ENCODE data around the gene PAX7. TPM values are rescaled to one million over a fixed set of nuclear protein-coding genes. Genes with fewer than 3 reads are reported as not detected.

Gene PAX7
- total RNA-seq, 1 experiment from 2014 or later: not detected

GRCh38 chr1:18789246-18789645 is 158.6 kb downstream of the PAX7 start:
- H3K36me3 Mint-ChIP-seq (ENCODE audit: insufficient read depth, unreplicated experiment): no peaks in the 10 kb centered on the region
- no peaks in the 10 kb centered on the region for H3K9me3 Mint-ChIP-seq (ENCODE audit: unreplicated experiment)
- peaks cover 53% of the 10 kb centered on the region for H3K27me3 Mint-ChIP-seq (ENCODE audit: insufficient read depth, unreplicated experiment)
- POLR2A ChIA-PET: interaction anchor here (1.4 kb wide), 1 partner anchor 10 kb away, joined by 3 read pairs; no protein-coding TSS in a partner anchor
- no peak for DNase-seq (ENCODE audit: unreplicated experiment)
- TF ChIP-seq, protein P1, sequence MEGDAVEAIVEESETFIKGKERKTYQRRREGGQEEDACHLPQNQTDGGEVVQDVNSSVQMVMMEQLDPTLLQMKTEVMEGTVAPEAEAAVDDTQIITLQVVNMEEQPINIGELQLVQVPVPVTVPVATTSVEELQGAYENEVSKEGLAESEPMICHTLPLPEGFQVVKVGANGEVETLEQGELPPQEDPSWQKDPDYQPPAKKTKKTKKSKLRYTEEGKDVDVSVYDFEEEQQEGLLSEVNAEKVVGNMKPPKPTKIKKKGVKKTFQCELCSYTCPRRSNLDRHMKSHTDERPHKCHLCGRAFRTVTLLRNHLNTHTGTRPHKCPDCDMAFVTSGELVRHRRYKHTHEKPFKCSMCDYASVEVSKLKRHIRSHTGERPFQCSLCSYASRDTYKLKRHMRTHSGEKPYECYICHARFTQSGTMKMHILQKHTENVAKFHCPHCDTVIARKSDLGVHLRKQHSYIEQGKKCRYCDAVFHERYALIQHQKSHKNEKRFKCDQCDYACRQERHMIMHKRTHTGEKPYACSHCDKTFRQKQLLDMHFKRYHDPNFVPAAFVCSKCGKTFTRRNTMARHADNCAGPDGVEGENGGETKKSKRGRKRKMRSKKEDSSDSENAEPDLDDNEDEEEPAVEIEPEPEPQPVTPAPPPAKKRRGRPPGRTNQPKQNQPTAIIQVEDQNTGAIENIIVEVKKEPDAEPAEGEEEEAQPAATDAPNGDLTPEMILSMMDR (IDR thresholded peaks at IDR 0.05; ENCODE audit: unreplicated experiment): no peak
- no peaks in the 10 kb centered on the region for H3K4me1 Mint-ChIP-seq (ENCODE audit: insufficient read depth, unreplicated experiment)
- intact Hi-C loops (cut with micrococcal nuclease): no loop called here
- CTCF ChIA-PET: no interaction called here
- no TSS peak for BruUV-seq (replicated peaks)
- H3K4me3 Mint-ChIP-seq (ENCODE audit: unreplicated experiment): no peak overlapping the region
- no peak overlapping the region for H3K27ac Mint-ChIP-seq (ENCODE audit: low read depth, unreplicated experiment)

DNA sequence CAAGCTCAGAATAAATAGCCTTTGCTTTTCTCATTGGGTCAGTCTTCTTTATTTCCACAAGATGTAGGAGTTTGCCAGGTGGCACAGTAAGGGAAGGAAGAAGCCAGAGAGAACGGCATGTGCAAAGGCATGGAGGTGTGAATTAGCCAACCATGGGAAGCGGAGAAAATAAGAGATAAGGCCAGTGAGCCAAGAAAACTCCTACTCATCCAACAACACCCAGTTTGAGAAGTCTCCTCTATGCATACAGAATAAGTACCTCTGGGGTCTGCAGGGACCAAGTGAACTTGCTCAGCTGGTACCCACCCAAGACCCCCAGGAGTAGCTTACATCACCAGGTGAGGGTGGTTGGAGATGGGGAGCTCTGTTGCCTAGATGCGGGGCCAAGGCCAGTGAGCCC is 162.1 kb downstream of the PAX7 start:
- no peak for DNase-seq (ENCODE audit: unreplicated experiment)
- TF ChIP-seq, protein P1 (IDR thresholded peaks at IDR 0.05; ENCODE audit: unreplicated experiment): no peak
- Mint-ChIP-seq H3K27me3 (ENCODE audit: insufficient read depth, unreplicated experiment) (peaks cover 76% of the 10 kb centered on the region), H3K4me3 (ENCODE audit: unreplicated experiment) (no peak overlapping the region), H3K27ac (ENCODE audit: low read depth, unreplicated experiment) (no peak overlapping the region), H3K4me1 (ENCODE audit: insufficient read depth, unreplicated experiment) (peaks cover 5% of the 10 kb centered on the region), H3K36me3 (ENCODE audit: insufficient read depth, unreplicated experiment) (no peaks in the 10 kb centered on the region), H3K9me3 (ENCODE audit: unreplicated experiment) (no peaks in the 10 kb centered on the region)
- no TSS peak for BruUV-seq (replicated peaks)
- ChIA-PET CTCF (interaction anchor here (0.6 to 1.1 kb wide), 2 partner anchors 10 to 194 kb away, joined by 3 to 4 read pairs; no protein-coding TSS in a partner anchor), POLR2A (no interaction called here)
- intact Hi-C loops (cut with micrococcal nuclease): no loop called here

- Mint-ChIP-seq H3K27me3 (ENCODE audit: insufficient read depth, unreplicated experiment) (peaks cover 76% of the 10 kb centered on the region), H3K27ac (ENCODE audit: low read depth, unreplicated experiment) (no peak overlapping the region), H3K4me1 (ENCODE audit: insufficient read depth, unreplicated experiment) (peaks cover 5% of the 10 kb centered on the region), H3K4me3 (ENCODE audit: unreplicated experiment) (no peak overlapping the region), H3K9me3 (ENCODE audit: unreplicated experiment) (no peaks in the 10 kb centered on the region), H3K36me3 (ENCODE audit: insufficient read depth, unreplicated experiment) (no peaks in the 10 kb centered on the region)
- BruUV-seq (replicated peaks): no TSS peak
- ChIA-PET POLR2A (no interaction called here), CTCF (interaction anchor here (0.6 to 0.7 kb wide), 2 partner anchors 10 to 79 kb away, joined by 4 read pairs; no protein-coding TSS in a partner anchor)
- TF ChIP-seq, protein P1 (IDR thresholded peaks at IDR 0.05; ENCODE audit: unreplicated experiment): no peak
- DNase-seq (ENCODE audit: unreplicated experiment): no peak
- intact Hi-C loops (cut with micrococcal nuclease): no loop called here
Observed at GRCh38 chr1:18793164-18793563, 162.5 kb downstream of the PAX7 start.

- intact Hi-C loops (cut with micrococcal nuclease): no loop called here
- Mint-ChIP-seq H3K4me1 (ENCODE audit: insufficient read depth, unreplicated experiment) (peaks cover 5% of the 10 kb centered on the region), H3K36me3 (ENCODE audit: insufficient read depth, unreplicated experiment) (no peaks in the 10 kb centered on the region), H3K27me3 (ENCODE audit: insufficient read depth, unreplicated experiment) (peaks cover 76% of the 10 kb centered on the region), H3K27ac (ENCODE audit: low read depth, unreplicated experiment) (no peak overlapping the region), H3K9me3 (ENCODE audit: unreplicated experiment) (no peaks in the 10 kb centered on the region), H3K4me3 (ENCODE audit: unreplicated experiment) (no peak overlapping the region)
- ChIA-PET POLR2A (no interaction called here), CTCF (interaction anchor here (0.6 kb wide), 2 partner anchors 197 to 494 kb away, joined by 3 to 4 read pairs; no protein-coding TSS in a partner anchor)
- no TSS peak for BruUV-seq (replicated peaks)
- DNase-seq (ENCODE audit: unreplicated experiment): no peak
- TF ChIP-seq, protein P1 (IDR thresholded peaks at IDR 0.05; ENCODE audit: unreplicated experiment): no peak
Observed at GRCh38 chr1:18794051-18794450, 163.4 kb downstream of the PAX7 start.

Measured in MCF 10A (cell line).